DND-41 (cell line): ENCODE measurements around the gene CHID1.

ENCODE experiments used
- ATAC-seq: fragments of 200-7000 bp; cut with Tn5 transposase; 3 replicates; pipeline ENCODE4 v1.9.1; 2021; ENCODE audit warnings: low read depth; ENCODE audit not compliant: insufficient read depth
- DNase-seq: peaks from one replicate; pipeline ENCODE4 v3.0.0-alpha.2; 2020
- H2AFZ ChIP-seq: 2 replicates; pipeline ENCODE4 v1.6.0; 2012; ENCODE audit warnings: low read depth, low read length
- H3K27ac ChIP-seq: 2 replicates; pipeline ENCODE4 v1.5.1; 2012; ENCODE audit warnings: low read length, inconsistent platforms
- H3K27me3 ChIP-seq: fragments of 200-600 bp; sonication (generic); 2 replicates; pipeline ENCODE4 v1.6.0; 2012; ENCODE audit warnings: low read length, mild to moderate bottlenecking, inconsistent platforms; ENCODE audit not compliant: insufficient read depth, poor library complexity
- H3K36me3 ChIP-seq: 2 replicates; pipeline ENCODE4 v1.5.1; 2012; ENCODE audit warnings: low read length, inconsistent platforms; ENCODE audit not compliant: insufficient read depth
- H3K4me1 ChIP-seq: 2 replicates; pipeline ENCODE4 v1.5.1; 2012; ENCODE audit warnings: mild to moderate bottlenecking, low read length; ENCODE audit not compliant: insufficient read depth
- H3K4me2 ChIP-seq: 2 replicates; pipeline ENCODE4 v1.6.0; 2012; ENCODE audit warnings: mild to moderate bottlenecking, moderate library complexity, low read length, inconsistent platforms; ENCODE audit not compliant: insufficient read depth
- H3K4me3 ChIP-seq, 2 experiments: fragments of 200-600 bp in 1 of 2; shearing (Covaris generic) in 1 of 2; 2 replicates each; pipeline ENCODE4 v1.5.1; 2012 to 2016; ENCODE audit warnings: inconsistent platforms in 2 of 2, low read length in 2 of 2, mild to moderate bottlenecking in 2 of 2, low read depth in 1 of 2, moderate library complexity in 1 of 2
- H3K79me2 ChIP-seq: 2 replicates; pipeline ENCODE4 v1.6.0; 2012; ENCODE audit warnings: low read length, inconsistent platforms; ENCODE audit not compliant: insufficient read depth
- H3K9ac ChIP-seq: 2 replicates; pipeline ENCODE4 v1.6.0; 2012; ENCODE audit warnings: low read depth, mild to moderate bottlenecking, inconsistent platforms, low read length, moderate library complexity
- H3K9me3 ChIP-seq: 2 replicates; pipeline ENCODE4 v1.5.1; 2012; ENCODE audit warnings: low read length, moderate library complexity, mild to moderate bottlenecking, inconsistent platforms; ENCODE audit not compliant: insufficient read depth, severe bottlenecking
- H4K20me1 ChIP-seq: 2 replicates; pipeline ENCODE4 v1.6.0; 2012; ENCODE audit warnings: low read length; ENCODE audit not compliant: insufficient read depth
- CTCF ChIP-seq: IDR thresholded peaks from 2 replicates; pipeline ENCODE4 v1.5.1; 2012; ENCODE audit warnings: borderline replicate concordance, low read length, moderate library complexity, mild to moderate bottlenecking; ENCODE audit not compliant: poor library complexity, severe bottlenecking; ENCODE audit errors: extremely low read depth
- EZH2 ChIP-seq: IDR thresholded peaks from 3 replicates; pipeline ENCODE4 v1.6.1; 2012; ENCODE audit warnings: borderline replicate concordance, low read depth, mild to moderate bottlenecking, moderate library complexity, low read length, inconsistent platforms; ENCODE audit not compliant: severe bottlenecking

Gene CHID1

GRCh38 chr11:875203-875602 is 35.4 kb downstream of the CHID1 start:
- no peak for ATAC-seq

GRCh38 chr11:873706-874105 is 36.9 kb downstream of the CHID1 start:
- H3K9me3 ChIP-seq = no peaks in the 10 kb centered on the region
- ATAC-seq (no peak), DNase-seq (no peak)
- H4K20me1 ChIP-seq = peaks cover 6% of the 10 kb centered on the region
- no peaks in the 10 kb centered on the region for H3K4me1 ChIP-seq
- H3K79me2 ChIP-seq = no peaks in the 10 kb centered on the region
- H3K36me3 ChIP-seq = peaks cover 63% of the 10 kb centered on the region
- no peak for TF ChIP-seq CTCF
- TF ChIP-seq EZH2 = no peak
- H2AFZ ChIP-seq = no peak overlapping the region
- H3K9ac ChIP-seq = no peak overlapping the region
- H3K27me3 ChIP-seq = no peaks in the 10 kb centered on the region
- no peak overlapping the region for H3K4me3 ChIP-seq
- H3K27ac ChIP-seq = no peak overlapping the region
- no peak overlapping the region for H3K4me2 ChIP-seq

More at GRCh38 chr11:875203-875602, 35.4 kb downstream of the CHID1 start:
- H3K4me3 ChIP-seq = no peak overlapping the region
- no peak overlapping the region for H2AFZ ChIP-seq
- no peaks in the 10 kb centered on the region for H3K9me3 ChIP-seq
- no peak for DNase-seq
- H3K27ac ChIP-seq = no peak overlapping the region
- H3K27me3 ChIP-seq = no peaks in the 10 kb centered on the region
- no peaks in the 10 kb centered on the region for H3K4me1 ChIP-seq
- no peak overlapping the region for H3K9ac ChIP-seq
- peaks cover 4% of the 10 kb centered on the region; the same call in 1 of the 2 replicates for H4K20me1 ChIP-seq
- H3K36me3 ChIP-seq = peaks cover 61% of the 10 kb centered on the region
- TF ChIP-seq EZH2 = no peak
- TF ChIP-seq CTCF = no peak
- H3K79me2 ChIP-seq = no peaks in the 10 kb centered on the region
- no peak overlapping the region for H3K4me2 ChIP-seq

- H3K9ac ChIP-seq = no peak overlapping the region
- H3K36me3 ChIP-seq = peaks cover 68% of the 10 kb centered on the region
- H3K4me1 ChIP-seq = no peaks in the 10 kb centered on the region
- H3K4me3 ChIP-seq = no peak overlapping the region
- ATAC-seq (no peak), DNase-seq (no peak)
- H4K20me1 ChIP-seq = peaks cover 12% of the 10 kb centered on the region
- H3K79me2 ChIP-seq = no peaks in the 10 kb centered on the region
- H3K27me3 ChIP-seq = no peaks in the 10 kb centered on the region
- H3K27ac ChIP-seq = no peak overlapping the region
- H3K4me2 ChIP-seq = no peak overlapping the region
- TF ChIP-seq EZH2 = no peak
- TF ChIP-seq CTCF = no peak
- no peak overlapping the region for H2AFZ ChIP-seq
- H3K9me3 ChIP-seq = no peaks in the 10 kb centered on the region
These were observed 37.8 kb downstream of the CHID1 start for GRCh38 chr11:872799-873198.

- no peaks in the 10 kb centered on the region for H3K4me1 ChIP-seq
- H3K27me3 ChIP-seq = no peaks in the 10 kb centered on the region
- TF ChIP-seq EZH2 (no peak), CTCF (no peak)
- no peak overlapping the region for H3K4me3 ChIP-seq
- H3K9ac ChIP-seq = no peak overlapping the region
- no peaks in the 10 kb centered on the region for H3K9me3 ChIP-seq
- DNase-seq = no peak
- no peaks in the 10 kb centered on the region for H3K79me2 ChIP-seq
- H3K27ac ChIP-seq = no peak overlapping the region
- H4K20me1 ChIP-seq = peaks cover 13% of the 10 kb centered on the region
- H3K4me2 ChIP-seq = no peak overlapping the region
- no peak for ATAC-seq
- H2AFZ ChIP-seq = no peak overlapping the region
- H3K36me3 ChIP-seq = peaks cover 58% of the 10 kb centered on the region
These were observed 39.1 kb downstream of the CHID1 start for GRCh38 chr11:871472-871871.
